ENCODE data around the gene ZNF639. TPM values are rescaled to one million over a fixed set of nuclear protein-coding genes. Genes with fewer than 3 reads are reported as not detected.

ZNF639 gene
- total and polyA plus RNA-seq, 2 of the 13 experiments (the other 11 are each of a cell fraction or from before 2014, with no cell fraction given) = 11.6 to 42.4 TPM

DNA sequence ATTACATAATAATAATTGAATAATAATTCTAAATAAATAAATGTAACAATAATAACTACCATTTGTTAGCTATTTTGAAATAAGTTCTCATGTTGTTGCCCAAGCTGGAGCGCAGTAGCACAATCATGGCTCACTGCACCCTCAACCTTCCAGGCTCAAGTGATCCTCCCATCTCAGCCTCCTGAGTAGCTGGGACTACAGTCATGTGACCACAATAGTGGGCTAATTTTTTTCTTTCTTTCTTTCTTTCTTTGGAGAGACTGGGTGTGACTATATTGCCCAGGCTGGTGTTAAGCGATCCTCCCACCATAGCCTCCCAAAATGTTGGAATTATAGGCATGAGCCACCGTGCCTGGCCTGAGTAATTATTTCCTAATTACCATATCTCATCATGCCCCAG, 41.0 kb upstream of the ZNF639 start:
- Histone ChIP-seq H3K27ac (ENCODE audit: extremely low read length, insufficient read depth, low read length) (no peak overlapping the region), H3K79me2 (ENCODE audit: insufficient read depth, low read length) (no peaks in the 10 kb centered on the region), H2AFZ (ENCODE audit: low read length) (no peak overlapping the region), H3K27me3 (ENCODE audit: control insufficient read depth in 1 of 2, insufficient read depth in 2 of 2, low read length in 2 of 2) (no peaks in the 10 kb centered on the region), H3K9ac (ENCODE audit: insufficient read depth, low read depth, low read length) (no peak overlapping the region), H3K4me3 (replicated peaks in 1 of 3; ENCODE audit: insufficient read depth in 1 of 3, low read depth in 2 of 3, low read length in 3 of 3) (no peak overlapping the region), H3K36me3 (replicated peaks in 1 of 2; ENCODE audit: control insufficient read depth in 1 of 2, insufficient read depth in 2 of 2, low read length in 2 of 2) (no peaks in the 10 kb centered on the region), H3K9me3 (ENCODE audit: low read length) (no peaks in the 10 kb centered on the region), H3K4me2 (ENCODE audit: low read depth, low read length) (no peak overlapping the region), H3K4me1 (ENCODE audit: insufficient read depth, low read length) (no peaks in the 10 kb centered on the region; the same call in 1 of the 2 replicates), H4K20me1 (ENCODE audit: insufficient read depth, low read length) (no peaks in the 10 kb centered on the region)
- BruUV-seq (replicated peaks) = no TSS peak
- FAIRE-seq (no peak), DNase-seq (ENCODE audit: low spot score) (no peak), ATAC-seq (no peak)
- WGBS (ENCODE audit: low lambda C conversion rate) = 73% methylated on average over 3 of the region's 3 CpGs
- ChIA-PET CTCF (ENCODE audit: low intra/inter-chr PET ratio, low total read pairs) (no interaction called here), POLR2A (no interaction called here)
- intact Hi-C loops (cut with micrococcal nuclease; ENCODE audit: unreplicated experiment) (no loop called here), in situ Hi-C loops (cut with HindIII; ENCODE audit: extremely low pct_ligation_motif_present, low pct_unique_long_range_greater_than_20kb) (no loop called here)
- no peak for TF ChIP-seq ZFP82 (CRISPR knock-in tag; IDR thresholded peaks at IDR 0.05; ENCODE audit: borderline replicate concordance)
- TF ChIP-seq JARID2 (CRISPR knock-in tag; IDR thresholded peaks at IDR 0.05; ENCODE audit: insufficient replicate concordance) = no peak
- TF ChIP-seq RBM22 (optimal IDR thresholded peaks at IDR 0.05; ENCODE audit: low read length) = no peak
- no peak for TF ChIP-seq TRIM24 (CRISPR knock-in tag; IDR thresholded peaks at IDR 0.05)
- TF ChIP-seq ATF7-NPFF (CRISPR knock-in tag; IDR thresholded peaks at IDR 0.05; ENCODE audit: low read depth) = no peak
- no peak for TF ChIP-seq ZNF547 (CRISPR knock-in tag; IDR thresholded peaks at IDR 0.05)
- no peak for TF ChIP-seq MATR3 (CRISPR knock-in tag; IDR thresholded peaks at IDR 0.05)
- TF ChIP-seq, protein P1, sequence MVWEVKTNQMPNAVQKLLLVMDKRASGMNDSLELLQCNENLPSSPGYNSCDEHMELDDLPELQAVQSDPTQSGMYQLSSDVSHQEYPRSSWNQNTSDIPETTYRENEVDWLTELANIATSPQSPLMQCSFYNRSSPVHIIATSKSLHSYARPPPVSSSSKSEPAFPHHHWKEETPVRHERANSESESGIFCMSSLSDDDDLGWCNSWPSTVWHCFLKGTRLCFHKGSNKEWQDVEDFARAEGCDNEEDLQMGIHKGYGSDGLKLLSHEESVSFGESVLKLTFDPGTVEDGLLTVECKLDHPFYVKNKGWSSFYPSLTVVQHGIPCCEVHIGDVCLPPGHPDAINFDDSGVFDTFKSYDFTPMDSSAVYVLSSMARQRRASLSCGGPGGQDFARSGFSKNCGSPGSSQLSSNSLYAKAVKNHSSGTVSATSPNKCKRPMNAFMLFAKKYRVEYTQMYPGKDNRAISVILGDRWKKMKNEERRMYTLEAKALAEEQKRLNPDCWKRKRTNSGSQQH (CRISPR knock-in tag; IDR thresholded peaks at IDR 0.05; ENCODE audit: low read depth) = no peak
- TF ChIP-seq SRY (CRISPR knock-in tag; IDR thresholded peaks at IDR 0.05) = no peak
- no peak for TF ChIP-seq ZBTB8A (CRISPR knock-in tag; IDR thresholded peaks at IDR 0.05; ENCODE audit: borderline replicate concordance, low read depth)
- TF ChIP-seq SALL1 (CRISPR knock-in tag; IDR thresholded peaks at IDR 0.05) = no peak
- TF ChIP-seq, protein P2, sequence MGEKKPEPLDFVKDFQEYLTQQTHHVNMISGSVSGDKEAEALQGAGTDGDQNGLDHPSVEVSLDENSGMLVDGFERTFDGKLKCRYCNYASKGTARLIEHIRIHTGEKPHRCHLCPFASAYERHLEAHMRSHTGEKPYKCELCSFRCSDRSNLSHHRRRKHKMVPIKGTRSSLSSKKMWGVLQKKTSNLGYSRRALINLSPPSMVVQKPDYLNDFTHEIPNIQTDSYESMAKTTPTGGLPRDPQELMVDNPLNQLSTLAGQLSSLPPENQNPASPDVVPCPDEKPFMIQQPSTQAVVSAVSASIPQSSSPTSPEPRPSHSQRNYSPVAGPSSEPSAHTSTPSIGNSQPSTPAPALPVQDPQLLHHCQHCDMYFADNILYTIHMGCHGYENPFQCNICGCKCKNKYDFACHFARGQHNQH (CRISPR knock-in tag; IDR thresholded peaks at IDR 0.05) = no peak
